OCI-LY3 (cell line): Measurements from ENCODE around the gene ENPP3.

Source experiments
- CTCF ChIP-seq: fragments of 200-600, 300-600 bp; sonication (generic); IDR thresholded peaks from 2 replicates; pipeline ENCODE4 v1.5.1; 2014; ENCODE audit warnings: antibody characterized with exemption, low read length, low read depth
- EZH2phosphoT487 ChIP-seq: fragments of 200-600 bp; shearing (Covaris generic); IDR thresholded peaks from 2 replicates; pipeline ENCODE4 v1.6.1; 2018; ENCODE audit warnings: antibody characterized with exemption, mixed run types, low read depth

DNA sequence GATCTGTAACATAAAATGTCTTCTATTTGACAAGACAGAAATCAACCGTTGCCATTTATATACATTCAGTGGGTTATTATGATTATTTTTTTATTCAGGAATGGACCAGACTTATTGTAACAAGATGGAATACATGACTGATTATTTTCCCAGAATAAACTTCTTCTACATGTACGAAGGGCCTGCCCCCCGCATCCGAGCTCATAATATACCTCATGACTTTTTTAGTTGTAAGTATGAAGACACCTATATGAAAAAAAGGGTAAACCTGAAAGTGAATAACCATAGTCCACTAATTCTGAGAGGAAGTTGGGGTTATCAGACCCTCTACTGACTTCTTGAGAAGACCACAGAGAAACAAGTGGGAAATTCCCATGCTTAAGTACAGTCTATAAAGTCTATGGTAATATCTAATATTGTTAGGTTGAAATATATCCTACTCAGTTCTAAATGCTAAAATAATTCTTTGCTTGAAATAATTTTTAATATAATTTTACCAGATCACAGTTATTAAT lies 48.2 kb downstream of the ENPP3 start:
- TF ChIP-seq CTCF (no peak), EZH2phosphoT487 (peak; percentile 56; the same call in 1 of the 2 replicates)
